Left forelimb (tissue), 1 donor: ENCODE measurements around the gene MBD6.
"Not testable (repeated sequence)": the region's sequence is repeated elsewhere in the genome, so short reads cannot be mapped to it uniquely, and the experiment has no call there.

Experiments
- DNase-seq: peaks from one replicate; pipeline ENCODE4 v3.0.0-alpha.2; 2018; ENCODE audit warnings: low spot score

MBD6 gene

GRCh38 chr12:57514720-57515407, 7.8 kb upstream of the MBD6 start:
- no peak for DNase-seq

- no peak for DNase-seq
Measured at GRCh38 chr12:57515408-57515933, 7.2 kb upstream of the MBD6 start.

DNA sequence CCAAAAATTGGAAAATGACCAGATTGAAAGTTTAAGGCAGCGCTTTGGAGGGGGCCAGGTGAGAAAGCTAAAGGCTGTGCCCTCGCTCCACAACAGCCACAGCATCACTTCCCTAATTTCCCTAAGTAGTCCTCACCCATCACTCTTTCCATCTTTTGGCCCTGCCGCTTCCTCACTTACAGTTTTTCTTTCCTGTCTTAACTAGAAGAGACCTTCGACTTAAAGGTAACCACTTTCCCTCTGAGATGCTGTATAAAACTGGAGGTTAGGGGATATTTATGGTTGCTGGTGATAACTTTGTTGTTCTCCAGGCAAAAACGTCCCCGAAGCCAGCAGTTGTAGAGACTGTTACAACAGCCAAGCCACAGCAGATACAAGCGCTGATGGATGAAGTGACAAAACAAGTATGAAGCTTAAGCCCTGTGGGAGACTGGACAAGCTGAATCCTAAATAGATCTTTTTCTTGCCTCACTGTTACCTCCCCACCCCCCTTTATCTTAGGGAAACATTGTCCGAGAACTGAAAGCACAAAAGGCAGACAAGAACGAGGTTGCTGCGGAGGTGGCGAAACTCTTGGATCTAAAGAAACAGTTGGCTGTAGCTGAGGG, 6.6 kb upstream of the MBD6 start:
- DNase-seq, result no peak

GRCh38 chr12:57516617-57517153, 5.9 kb upstream of the MBD6 start:
- DNase-seq, result no peak

GRCh38 chr12:57517187-57517586, 5.4 kb upstream of the MBD6 start:
- DNase-seq, result no peak

- DNase-seq, result not testable (repeated sequence)
Measured at GRCh38 chr12:57517718-57518117, 4.9 kb upstream of the MBD6 start.

DNA sequence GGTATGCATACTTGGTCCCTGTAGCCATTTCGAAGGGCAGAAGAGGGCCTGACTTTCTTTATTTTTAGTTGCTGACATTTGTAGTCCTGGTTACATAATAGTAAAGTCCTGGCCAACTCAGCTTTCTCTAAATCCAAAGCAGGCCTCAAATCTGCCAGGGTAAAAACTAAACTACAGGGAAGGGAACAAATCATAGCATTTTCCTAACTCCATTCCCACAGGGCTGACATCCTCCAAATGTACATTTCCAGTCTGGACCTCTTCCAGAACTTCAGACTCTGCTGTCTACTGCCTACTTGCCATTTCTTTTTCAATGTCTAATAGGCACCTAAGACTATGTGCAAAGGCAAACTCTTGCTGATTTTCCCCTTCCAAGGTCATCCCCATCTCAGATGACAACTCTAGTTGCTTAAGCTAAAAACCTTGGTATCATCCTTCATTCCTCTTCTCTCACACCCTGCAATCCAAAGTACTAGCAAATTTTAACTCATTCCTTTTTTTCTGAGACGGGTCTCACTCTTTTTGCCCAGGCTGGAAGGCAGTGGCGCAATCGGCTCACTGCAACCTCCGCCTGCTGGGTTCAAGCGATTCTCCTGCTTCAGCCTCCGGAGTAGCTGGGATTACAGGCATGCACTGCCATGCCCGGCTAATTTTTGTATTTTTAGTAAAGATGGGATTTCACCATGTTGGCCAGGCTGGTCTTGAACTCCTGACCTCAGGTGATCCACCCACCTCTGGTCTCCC, 4.3 kb upstream of the MBD6 start:
- DNase-seq, result no peak

DNA sequence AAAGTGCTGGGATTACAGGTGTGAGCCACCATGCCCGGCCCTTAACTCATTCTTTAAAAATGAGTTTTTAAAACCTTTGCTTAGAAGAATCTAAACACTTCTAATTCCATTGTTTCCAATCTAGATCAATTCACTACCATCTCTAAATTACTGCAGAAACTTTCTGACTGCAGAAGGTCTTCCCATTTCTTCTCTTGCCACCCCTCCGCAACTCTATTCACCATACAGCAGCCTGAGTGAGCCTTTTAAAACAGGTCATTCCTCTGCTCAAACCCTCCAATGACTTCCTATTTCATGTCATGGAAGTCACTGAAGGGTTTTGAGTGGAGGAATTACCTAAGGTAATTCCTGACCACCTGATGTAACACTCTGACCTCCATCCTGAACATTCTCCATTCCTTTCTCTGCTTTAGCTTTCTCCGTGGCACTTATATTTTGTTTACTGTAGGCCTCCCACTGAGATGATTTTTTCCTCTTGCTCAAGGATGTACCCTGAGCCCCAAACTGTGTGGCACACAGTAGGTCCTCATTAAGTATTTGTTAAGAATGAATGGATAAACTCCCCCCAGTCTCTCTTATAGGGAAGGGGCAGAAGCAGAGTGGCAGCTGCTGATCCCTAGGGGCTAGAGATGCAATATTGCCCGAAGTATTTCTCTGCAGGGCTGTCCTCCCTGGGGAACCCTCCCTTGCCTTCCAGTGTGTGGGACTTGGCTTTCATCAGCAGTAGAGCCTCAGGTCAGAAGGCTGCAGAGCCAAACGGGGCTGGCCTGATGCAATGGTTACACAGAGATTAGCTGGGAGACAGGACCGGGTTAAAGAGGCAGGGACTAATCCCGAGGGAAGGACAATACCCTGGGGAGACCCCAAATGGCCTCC, 3.5 kb upstream of the MBD6 start:
- no peak for DNase-seq

GRCh38 chr12:57519796-57520052, 2.9 kb upstream of the MBD6 start:
- peak; percentile 73 for DNase-seq

DNA sequence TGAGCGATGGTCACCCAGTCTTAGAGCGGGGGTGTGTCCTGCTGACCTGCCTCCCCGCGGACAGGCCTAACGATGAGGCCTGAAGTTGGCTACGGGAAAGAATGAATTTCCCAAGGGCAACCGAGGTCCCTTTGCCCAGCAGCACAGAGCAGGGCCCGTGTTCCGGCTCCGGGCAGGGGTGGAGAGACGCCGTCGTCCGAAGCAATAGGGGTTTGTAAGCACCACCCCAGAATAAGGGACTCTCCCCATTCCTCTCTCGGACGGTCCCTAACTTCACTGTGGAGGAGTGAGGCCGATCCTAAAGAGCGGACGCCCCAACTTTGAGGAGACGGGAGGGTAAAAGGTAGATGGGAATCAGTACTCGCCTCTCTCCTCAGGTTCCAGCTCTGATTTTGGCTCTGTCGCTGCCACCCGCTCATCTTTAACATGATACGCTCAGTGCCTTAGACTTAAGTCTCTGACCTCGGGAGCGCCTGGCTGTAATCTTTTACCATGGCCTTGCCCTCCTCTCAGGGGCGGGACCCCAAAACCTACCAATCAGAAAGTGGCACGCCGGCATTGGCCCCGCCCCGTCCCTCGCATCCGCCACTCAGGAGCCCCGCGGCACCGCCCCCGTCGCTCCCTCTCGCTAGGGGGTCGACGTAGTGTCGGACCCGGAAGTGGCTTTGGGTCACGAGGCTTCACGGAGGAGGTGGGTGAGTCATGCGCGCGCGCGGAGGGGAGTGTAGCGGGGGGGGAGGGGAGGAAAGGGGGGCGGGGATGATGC, 2.4 kb upstream of the MBD6 start, which contains the start of gene DDIT3:
Gene DDIT3, minus strand, starts transcription at position 462 of the 766 bp plus-strand sequence. CDS start 3,108 bp downstream, outside the sequence.
- DNase-seq, result peak; percentile 99

DNA sequence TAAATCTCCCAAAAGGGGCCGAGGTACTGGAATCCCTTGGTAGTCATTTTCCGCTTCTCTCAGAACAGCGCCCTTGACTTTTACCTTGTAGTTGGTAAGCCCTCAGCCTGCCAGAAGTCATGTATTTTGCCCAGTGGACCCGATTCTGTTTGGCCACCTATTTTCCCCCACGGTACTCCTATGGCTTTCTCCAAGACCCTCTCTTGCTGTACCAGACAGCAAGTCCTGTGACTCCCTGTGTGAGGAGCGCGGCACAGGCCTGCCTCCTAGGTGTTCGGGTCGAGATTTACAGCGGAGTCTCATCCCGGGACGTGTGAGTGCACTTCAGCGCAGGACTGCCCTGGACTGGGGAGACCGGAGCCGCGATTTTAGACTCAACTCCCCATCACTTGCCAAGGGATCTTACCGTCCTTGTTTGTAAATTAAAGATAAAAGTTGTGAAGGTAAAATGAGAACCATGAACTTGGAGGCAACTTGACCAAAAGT, 1.1 kb upstream of the MBD6 start:
- DNase-seq, result no peak

DNA sequence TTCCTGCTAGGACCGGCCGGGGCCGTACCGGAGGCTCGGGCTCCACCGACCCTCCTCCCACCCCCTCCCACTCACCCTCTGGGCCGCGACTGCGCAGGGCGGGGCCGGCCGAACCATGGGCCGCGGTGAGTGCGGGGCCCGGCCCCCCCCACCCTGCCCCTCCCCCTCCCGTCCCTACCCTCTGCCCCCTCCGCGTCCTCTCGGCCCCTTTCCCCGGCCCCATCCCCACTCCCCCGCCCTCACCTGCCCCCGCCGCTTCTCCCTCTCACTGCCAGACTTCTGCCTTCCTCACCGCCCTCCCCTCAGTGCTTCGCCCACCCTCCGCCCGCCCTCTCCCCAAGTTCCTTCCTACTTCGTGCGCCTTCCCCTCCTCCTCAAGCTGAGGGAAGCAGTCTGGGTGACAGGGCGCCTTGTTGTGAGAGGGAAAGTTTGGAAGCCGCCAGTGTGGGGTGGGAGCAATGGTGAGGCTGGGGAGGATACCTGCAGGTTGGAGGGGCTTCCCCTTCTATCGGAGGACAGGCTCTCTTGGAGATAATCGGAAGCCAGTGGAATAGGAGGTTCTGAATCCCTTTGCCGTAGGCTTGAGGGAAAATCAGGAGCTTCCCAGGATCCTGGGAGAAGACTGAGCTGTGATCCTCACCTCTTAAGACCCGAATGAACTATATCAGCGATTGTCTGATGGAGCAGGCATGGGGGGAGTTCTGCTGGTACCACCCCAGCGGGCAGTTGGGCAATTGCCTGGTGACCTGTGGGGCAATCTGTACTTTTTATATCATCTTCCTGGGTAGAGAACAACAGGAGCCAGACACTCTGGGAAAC, 472 bp downstream of the MBD6 start:
- no peak for DNase-seq

GRCh38 chr12:57523706-57524614, 1.3 kb downstream of the MBD6 start:
- DNase-seq, result no peak

GRCh38 chr12:57524814-57525614, 2.4 kb downstream of the MBD6 start:
- DNase-seq, result no peak

DNA sequence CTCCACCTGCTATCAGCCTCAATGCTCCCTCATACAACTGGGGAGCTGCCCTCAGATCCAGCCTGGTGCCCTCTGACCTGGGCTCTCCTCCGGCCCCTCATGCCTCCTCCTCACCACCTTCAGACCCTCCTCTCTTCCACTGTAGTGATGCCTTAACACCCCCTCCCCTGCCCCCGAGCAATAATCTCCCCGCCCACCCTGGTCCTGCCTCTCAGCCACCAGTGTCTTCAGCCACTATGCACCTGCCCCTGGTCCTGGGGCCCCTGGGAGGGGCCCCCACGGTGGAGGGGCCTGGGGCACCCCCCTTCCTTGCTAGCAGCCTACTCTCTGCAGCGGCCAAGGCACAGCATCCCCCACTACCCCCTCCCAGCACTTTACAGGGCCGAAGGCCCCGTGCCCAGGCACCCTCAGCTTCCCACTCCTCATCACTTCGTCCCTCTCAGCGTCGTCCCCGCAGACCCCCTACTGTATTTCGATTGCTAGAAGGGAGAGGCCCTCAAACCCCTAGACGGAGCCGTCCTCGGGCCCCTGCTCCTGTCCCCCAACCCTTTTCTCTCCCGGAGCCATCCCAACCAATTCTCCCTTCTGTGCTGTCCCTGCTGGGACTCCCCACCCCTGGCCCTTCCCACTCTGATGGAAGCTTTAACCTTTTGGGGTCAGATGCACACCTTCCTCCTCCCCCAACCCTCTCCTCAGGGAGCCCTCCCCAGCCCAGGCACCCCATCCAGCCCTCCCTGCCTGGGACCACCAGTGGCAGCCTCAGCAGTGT, 3.2 kb downstream of the MBD6 start:
- no peak for DNase-seq

- DNase-seq, result no peak
Measured at GRCh38 chr12:57526477-57527126, 4.0 kb downstream of the MBD6 start.

DNA sequence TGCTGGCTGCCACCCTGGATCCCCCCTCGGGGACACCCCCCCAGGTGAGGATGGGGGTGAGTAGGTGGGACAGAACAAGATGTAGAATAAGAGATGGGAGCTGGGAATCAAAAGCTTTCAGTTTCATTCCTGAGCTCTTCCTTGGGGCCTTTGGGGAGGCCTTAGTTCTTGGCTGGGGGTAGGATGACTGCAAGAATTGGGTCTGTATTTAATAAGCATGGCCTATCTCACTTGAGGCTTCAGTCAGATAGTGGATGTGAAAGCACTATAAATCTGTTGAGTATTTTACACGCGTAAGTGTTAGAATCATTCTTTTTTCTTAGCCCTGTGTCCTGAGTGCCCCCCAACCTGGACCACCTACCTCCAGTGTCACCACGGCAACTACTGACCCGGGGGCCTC, 4.6 kb downstream of the MBD6 start:
- DNase-seq, result no peak
